Thymus (tissue), 11 donors: ENCODE measurements around the gene SPIN1. TPM values are rescaled to one million over a fixed set of nuclear protein-coding genes. Genes with fewer than 3 reads are reported as not detected.

Experiments used
- DNase-seq, 9 donors: peaks; one replicate each; pipeline ENCODE4 v3.0.0-alpha.2; 2013; ENCODE audit warnings: low spot score in 9 of 9, low read depth in 6 of 9, missing footprints in 1 of 9
- H3K27ac ChIP-seq, 2 donors: one replicate each; pipeline ENCODE4 v1.5.1; 2013; ENCODE audit warnings: control low read depth in 1 of 2, low read depth in 1 of 2, low read length in 1 of 2, mild to moderate bottlenecking in 1 of 2, moderate library complexity in 1 of 2
- H3K27me3 ChIP-seq, 2 donors: one replicate each; pipeline ENCODE4 v1.5.1; 2013; ENCODE audit warnings: low read length in 1 of 2; ENCODE audit not compliant: control insufficient read depth in 2 of 2, insufficient read depth in 1 of 2
- H3K36me3 ChIP-seq, 2 donors: one replicate each; pipeline ENCODE4 v1.5.1; 2013; ENCODE audit warnings: low read length in 1 of 2, mild to moderate bottlenecking in 1 of 2, moderate library complexity in 1 of 2; ENCODE audit not compliant: control insufficient read depth in 2 of 2, insufficient read depth in 2 of 2
- H3K4me1 ChIP-seq, 2 donors: one replicate each; pipeline ENCODE4 v1.5.1; 2013; ENCODE audit warnings: low read length in 2 of 2; ENCODE audit not compliant: control insufficient read depth in 2 of 2, insufficient read depth in 2 of 2
- H3K4me3 ChIP-seq, 2 donors: one replicate each; pipeline ENCODE4 v1.5.1; 2013; ENCODE audit warnings: low read length in 2 of 2, control low read depth in 1 of 2, mild to moderate bottlenecking in 1 of 2
- H3K9me3 ChIP-seq, 2 donors: one replicate each; pipeline ENCODE4 v1.5.1; 2013; ENCODE audit warnings: low read length in 1 of 2, mild to moderate bottlenecking in 1 of 2; ENCODE audit not compliant: control insufficient read depth in 2 of 2, insufficient read depth in 1 of 2
- WGBS: extraction: QIAGEN DNeasy Blood & Tissue Kit; methylation state at CpG from one replicate; pipeline ENCODE4 v1.1.7; 2013; 5-methylcytosine and 5-hydroxymethylcytosine counted together
- polyA plus RNA-seq: library from polyadenylated mRNA; stranded (reverse); fragments of 200-250 nt; gene quantifications from one replicate; pipeline ENCODE4 v1.2.3, GENCODE V29; 2013
- total RNA-seq: library from RNA; stranded (reverse); fragments of 120-200 nt; gene quantifications from one replicate; pipeline ENCODE4 v1.2.4, GENCODE V29; 2013
- donor health status: healthy.

The SPIN1 gene
- total and polyA plus RNA-seq, 2 donors: 36.9 to 41.0 TPM

- DNase-seq: no peak
- H3K36me3 ChIP-seq: no peaks in the 10 kb centered on the region
- H3K4me1 ChIP-seq: no peaks in the 10 kb centered on the region
- H3K4me3 ChIP-seq: no peak overlapping the region
- no peak overlapping the region for H3K27ac ChIP-seq
- no peaks in the 10 kb centered on the region for H3K9me3 ChIP-seq
- 96% methylated on average over 3 of the region's 3 CpGs for WGBS
- no peaks in the 10 kb centered on the region for H3K27me3 ChIP-seq
Observed at GRCh38 chr9:88359974-88360373, 28.3 kb upstream of the SPIN1 start.

DNA sequence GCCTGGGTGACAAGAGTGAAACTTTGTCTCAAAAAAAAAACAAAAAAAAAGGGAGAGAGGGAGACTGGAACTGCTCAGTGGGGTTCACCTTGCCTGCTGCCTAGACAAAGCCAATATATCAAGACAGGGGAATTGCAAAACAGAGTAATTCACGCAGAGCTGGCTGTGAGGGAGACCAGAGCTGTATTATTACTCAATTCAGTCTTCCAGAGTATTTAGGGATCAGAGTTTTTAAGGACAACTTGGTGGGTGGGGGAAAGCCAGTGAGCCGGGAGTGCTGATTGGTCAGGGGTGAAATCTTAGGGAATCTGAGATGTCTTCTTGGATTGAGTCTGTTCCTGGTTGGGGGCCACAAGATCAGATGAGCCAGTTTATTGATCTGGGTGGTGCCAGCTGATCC lies 25.6 kb upstream of the SPIN1 start:
- H3K4me3 ChIP-seq: no peak overlapping the region
- no peaks in the 10 kb centered on the region for H3K36me3 ChIP-seq
- H3K27me3 ChIP-seq: no peaks in the 10 kb centered on the region
- no peak for DNase-seq
- H3K4me1 ChIP-seq: no peaks in the 10 kb centered on the region
- 96% methylated on average over 2 of the region's 2 CpGs for WGBS
- no peaks in the 10 kb centered on the region for H3K9me3 ChIP-seq
- no peak overlapping the region for H3K27ac ChIP-seq

GRCh38 chr9:88363661-88364060 lies 24.6 kb upstream of the SPIN1 start:
- H3K27ac ChIP-seq: no peak overlapping the region
- no peak overlapping the region for H3K4me3 ChIP-seq
- H3K36me3 ChIP-seq: no peaks in the 10 kb centered on the region
- H3K9me3 ChIP-seq: no peaks in the 10 kb centered on the region
- no peak for DNase-seq
- WGBS: 97% methylated on average over 1 of the region's 1 CpG
- H3K4me1 ChIP-seq: no peaks in the 10 kb centered on the region
- H3K27me3 ChIP-seq: no peaks in the 10 kb centered on the region

DNA sequence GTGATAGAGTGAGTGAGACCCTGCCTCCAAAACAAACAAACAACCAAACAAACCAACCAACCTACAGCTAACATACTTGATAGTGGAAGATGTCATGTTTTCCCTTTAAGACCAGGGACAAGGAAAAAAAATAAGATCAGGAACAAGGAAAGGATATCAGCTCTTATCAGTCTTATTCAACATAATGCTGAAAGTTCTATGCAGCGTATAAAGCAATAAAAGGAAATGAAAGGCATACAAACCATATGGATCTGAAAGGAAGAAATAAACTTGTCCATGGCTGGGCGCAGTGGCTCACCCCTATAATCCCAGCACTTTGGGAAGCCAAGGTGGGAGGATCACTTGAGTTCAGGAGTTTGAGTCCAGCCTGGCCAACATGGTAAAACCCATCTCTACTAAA lies 23.5 kb upstream of the SPIN1 start:
- DNase-seq: no peak
- Histone ChIP-seq H3K4me3 (no peak overlapping the region), H3K9me3 (no peaks in the 10 kb centered on the region), H3K27me3 (no peaks in the 10 kb centered on the region), H3K4me1 (no peaks in the 10 kb centered on the region), H3K36me3 (no peaks in the 10 kb centered on the region), H3K27ac (no peak overlapping the region)
- 96% methylated on average over 2 of the region's 2 CpGs for WGBS

- Histone ChIP-seq H3K9me3 (no peaks in the 10 kb centered on the region), H3K36me3 (no peaks in the 10 kb centered on the region), H3K27ac (no peak overlapping the region), H3K4me1 (no peaks in the 10 kb centered on the region), H3K4me3 (no peak overlapping the region), H3K27me3 (no peaks in the 10 kb centered on the region)
- DNase-seq: no peak
Observed at GRCh38 chr9:88370346-88370745, 17.9 kb upstream of the SPIN1 start.

GRCh38 chr9:88372103-88372654 lies 16.1 kb upstream of the SPIN1 start:
- Histone ChIP-seq H3K4me1 (no peaks in the 10 kb centered on the region), H3K36me3 (no peaks in the 10 kb centered on the region), H3K4me3 (no peak overlapping the region), H3K27me3 (no peaks in the 10 kb centered on the region), H3K9me3 (no peaks in the 10 kb centered on the region), H3K27ac (no peak overlapping the region)
- WGBS: 68% methylated on average over 2 of the region's 2 CpGs
- no peak for DNase-seq

- 93% methylated on average over 5 of the region's 5 CpGs for WGBS
- no peaks in the 10 kb centered on the region for H3K4me1 ChIP-seq
- no peaks in the 10 kb centered on the region for H3K9me3 ChIP-seq
- no peaks in the 10 kb centered on the region for H3K36me3 ChIP-seq
- no peak for DNase-seq
- no peaks in the 10 kb centered on the region for H3K27me3 ChIP-seq
- no peak overlapping the region for H3K4me3 ChIP-seq
- no peak overlapping the region for H3K27ac ChIP-seq
Observed at GRCh38 chr9:88373045-88373444, 15.2 kb upstream of the SPIN1 start.

DNA sequence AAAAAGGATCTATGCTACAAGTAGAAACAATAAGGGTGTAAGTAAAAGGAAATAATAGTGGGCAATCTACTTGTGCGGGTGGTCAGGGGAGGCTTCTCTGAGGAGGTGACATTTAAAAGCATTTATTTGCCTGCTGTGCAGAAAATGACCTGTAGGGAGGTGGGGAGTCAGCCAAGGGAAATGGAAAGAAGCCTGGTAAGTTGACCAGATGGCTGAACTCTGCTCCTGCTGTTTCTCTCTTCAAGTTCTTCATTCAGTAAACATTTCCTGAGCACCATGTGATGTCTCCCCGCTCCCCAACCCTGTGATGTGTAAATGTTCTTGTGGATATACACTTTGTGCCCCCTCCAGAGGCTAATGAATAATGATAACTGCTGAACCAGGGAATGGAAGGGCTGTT lies 9.9 kb upstream of the SPIN1 start:
- WGBS: 91% methylated on average over 2 of the region's 2 CpGs
- Histone ChIP-seq H3K9me3 (no peaks in the 10 kb centered on the region), H3K27me3 (no peaks in the 10 kb centered on the region), H3K36me3 (no peaks in the 10 kb centered on the region), H3K27ac (no peak overlapping the region), H3K4me3 (no peak overlapping the region), H3K4me1 (no peaks in the 10 kb centered on the region)
- no peak for DNase-seq

- no peak overlapping the region for H3K27ac ChIP-seq
- WGBS: 96% methylated on average over 3 of the region's 3 CpGs
- H3K9me3 ChIP-seq: no peaks in the 10 kb centered on the region
- H3K4me1 ChIP-seq: no peaks in the 10 kb centered on the region
- DNase-seq: no peak
- no peaks in the 10 kb centered on the region for H3K27me3 ChIP-seq
- H3K4me3 ChIP-seq: no peak overlapping the region
- no peaks in the 10 kb centered on the region for H3K36me3 ChIP-seq
Observed at GRCh38 chr9:88379352-88379751, 8.9 kb upstream of the SPIN1 start.

DNA sequence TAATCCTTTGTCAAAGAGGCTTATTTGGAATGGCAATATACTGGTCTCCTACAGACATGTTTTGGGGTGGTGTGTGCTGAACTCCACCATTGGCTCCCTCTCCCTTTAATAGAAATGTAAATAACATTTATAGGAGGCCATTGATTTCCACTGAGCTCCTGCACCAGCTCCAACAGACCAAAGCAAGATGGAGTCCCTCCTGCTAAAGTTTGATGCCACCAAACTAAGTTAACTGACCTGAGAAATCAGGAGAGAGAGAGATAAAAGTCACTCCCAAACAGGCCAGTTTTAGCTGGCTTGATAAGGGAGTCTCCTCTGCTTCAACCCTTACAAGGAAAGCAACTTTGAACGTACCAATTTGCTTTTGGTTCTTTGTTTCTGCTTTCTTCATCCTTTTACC lies 8.1 kb upstream of the SPIN1 start:
- WGBS: 94% methylated on average over 1 of the region's 1 CpG
- Histone ChIP-seq H3K4me1 (no peaks in the 10 kb centered on the region), H3K9me3 (no peaks in the 10 kb centered on the region)

More for the DNA sequence above, 8.1 kb upstream of the SPIN1 start:
- no peak for DNase-seq
- no peaks in the 10 kb centered on the region for H3K27me3 ChIP-seq
- no peak overlapping the region for H3K27ac ChIP-seq
- H3K36me3 ChIP-seq: no peaks in the 10 kb centered on the region
- no peak overlapping the region for H3K4me3 ChIP-seq
